ENCODE results near the gene HES5. TPM values are rescaled to one million over a fixed set of nuclear protein-coding genes. Genes with fewer than 3 reads are reported as not detected.

Gene HES5
- total RNA-seq, 1 experiment from 2014 or later = not detected

DNA sequence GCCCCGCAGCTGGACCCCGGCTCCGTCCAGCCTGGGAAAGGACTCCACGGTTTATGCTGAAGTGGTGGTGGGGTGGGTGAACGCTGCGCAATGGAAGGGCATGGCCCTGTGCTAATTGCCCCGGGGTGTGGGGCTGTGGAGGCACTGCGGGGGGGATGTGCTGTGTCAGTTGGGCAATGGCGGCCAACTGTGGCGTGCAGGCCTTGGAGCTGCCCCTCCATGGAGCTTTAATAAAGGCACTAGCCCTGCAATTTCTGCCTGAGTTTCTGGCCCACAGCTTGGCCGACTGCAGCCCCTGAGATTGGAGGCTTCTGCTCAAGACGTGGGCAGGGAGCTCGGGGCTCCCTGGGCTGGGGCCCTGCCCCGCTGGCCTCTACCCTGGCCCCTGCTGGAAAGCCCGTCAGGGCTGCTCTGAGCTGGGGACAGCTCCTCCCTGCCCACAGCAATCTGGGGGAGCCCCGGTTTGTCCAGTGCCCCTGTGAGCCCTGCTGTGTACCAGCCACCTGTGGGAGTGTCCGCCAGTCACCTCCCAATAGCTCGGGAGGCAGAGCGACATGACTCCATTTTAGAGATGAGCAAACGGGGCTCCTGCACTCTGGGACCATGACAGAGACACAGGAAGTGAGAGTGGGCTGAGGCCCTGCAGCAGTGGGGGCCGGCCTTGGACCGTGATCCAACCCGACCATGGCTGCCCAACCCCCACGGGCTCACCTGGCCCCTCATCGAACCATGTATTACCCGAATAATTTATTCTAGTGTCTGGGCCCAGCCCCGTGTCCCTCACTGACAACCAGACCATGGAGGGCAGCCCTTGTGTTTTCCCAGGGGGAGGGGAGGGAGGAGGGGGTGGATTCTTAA lies 17.4 kb upstream of the HES5 start:
- no peak for DNase-seq (ENCODE audit: low read depth)

DNA sequence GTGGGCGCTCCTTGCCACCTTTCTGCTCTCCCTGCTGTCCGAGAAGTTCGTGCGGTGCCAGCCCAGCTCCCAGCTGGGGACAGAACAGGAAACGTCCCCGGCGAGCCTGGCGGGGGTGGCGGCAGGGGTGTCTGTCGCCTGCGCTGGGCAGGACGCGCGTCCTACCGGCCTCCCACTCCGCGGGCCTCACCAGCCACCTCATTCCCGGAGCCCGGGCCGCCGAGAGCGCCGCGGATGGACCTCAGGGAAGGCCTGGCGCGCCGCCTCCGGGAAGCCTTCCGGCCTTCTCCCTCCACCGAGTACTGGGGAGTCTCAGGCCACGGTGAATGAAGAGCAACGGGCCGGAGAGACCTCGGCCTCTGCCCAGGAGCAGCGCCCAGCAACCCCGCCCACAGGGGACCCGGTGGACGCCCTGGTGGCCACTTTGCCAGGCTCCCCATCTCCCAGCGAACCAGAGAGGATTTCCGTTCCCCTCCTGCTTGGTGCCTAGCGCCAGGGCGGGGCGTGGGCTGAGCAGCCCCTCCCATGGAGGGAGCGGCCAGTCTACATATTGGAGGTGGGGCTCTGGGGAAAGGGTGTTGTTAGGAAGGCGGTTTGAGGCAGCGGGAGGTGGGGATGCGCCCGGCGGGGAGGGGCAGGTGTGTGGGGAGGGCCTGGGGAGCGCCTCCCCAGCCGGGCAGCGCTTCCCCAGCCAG lies 16.6 kb upstream of the HES5 start:
- peak; percentile 75 for DNase-seq (ENCODE audit: low read depth)

DNA sequence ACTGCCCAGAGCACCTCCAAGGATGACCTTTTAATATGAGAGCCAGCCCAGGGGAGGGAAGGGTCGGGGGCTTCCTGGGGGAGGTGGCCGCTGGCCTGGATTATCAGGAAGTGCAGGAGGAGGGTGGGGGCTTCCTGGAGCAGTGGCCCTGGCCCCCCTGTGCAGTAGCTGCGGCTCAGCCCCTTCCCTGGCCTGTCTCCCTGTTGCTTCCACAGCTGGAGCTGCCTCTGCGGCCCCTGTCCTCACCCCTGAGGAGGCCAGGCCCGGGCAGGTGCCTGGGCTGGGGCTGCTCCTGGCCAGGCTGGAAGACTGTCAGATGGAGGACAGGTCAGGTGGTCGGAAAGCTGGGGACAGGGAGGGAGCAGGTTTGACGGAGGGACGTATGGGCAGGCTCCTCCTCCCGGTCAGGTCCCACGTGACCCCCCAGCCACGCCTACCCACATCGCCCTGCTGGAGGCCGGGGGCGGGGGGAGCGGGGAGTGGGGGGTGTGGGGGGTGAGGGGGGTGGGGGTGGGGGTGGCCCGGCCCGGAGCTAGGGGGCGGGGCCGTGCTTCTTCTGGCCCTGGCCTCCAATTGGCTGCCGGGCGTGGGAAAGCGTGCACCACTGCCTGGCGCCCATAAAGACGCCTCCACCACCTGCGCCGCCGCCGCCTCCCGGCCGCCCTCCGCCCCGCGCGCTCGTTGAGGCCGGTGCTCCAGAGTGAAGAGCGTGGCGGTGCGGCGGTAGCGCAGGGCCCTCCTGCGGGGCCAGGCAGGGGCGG lies 15.9 kb upstream of the HES5 start:
- peak; percentile 70 for DNase-seq (ENCODE audit: low read depth)

DNA sequence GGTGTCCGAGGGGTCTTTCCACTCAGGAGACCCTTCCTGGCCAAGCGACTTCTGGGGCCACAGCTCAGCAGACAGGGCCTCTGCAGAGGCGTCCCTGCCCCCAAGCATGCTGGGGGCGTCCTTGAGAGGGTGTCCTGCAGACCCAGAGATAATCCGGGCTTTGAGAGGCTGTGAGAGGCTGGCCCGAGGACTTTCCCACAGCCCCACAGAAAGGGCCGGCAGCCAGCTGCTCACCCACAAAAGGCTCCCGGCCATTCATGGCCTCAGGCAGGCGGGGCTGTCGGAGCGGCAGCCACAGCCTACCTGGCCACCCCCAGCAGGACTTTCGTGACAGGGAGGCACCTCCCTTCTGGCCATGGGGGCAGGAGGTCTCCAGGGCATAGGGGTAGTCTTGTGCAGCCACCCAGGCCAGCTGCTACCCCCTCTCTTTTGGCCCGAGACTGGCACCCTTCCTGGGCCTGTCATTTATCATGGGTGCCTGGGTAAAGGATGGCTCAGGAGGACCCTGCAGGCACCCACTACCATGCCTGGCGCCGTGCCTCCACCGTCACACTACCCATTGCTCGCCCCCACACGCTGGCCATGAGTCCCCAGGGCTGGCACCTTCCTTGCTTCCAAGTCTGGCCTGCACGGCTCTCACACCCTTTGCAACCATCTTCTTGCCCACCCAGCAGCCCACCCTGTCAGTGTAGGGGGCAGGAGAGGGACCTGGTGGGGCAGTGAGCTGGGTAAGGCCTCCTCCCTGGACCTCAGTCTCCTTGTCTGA lies 15.0 kb upstream of the HES5 start:
- peak; percentile 57 for DNase-seq (ENCODE audit: low read depth)

DNA sequence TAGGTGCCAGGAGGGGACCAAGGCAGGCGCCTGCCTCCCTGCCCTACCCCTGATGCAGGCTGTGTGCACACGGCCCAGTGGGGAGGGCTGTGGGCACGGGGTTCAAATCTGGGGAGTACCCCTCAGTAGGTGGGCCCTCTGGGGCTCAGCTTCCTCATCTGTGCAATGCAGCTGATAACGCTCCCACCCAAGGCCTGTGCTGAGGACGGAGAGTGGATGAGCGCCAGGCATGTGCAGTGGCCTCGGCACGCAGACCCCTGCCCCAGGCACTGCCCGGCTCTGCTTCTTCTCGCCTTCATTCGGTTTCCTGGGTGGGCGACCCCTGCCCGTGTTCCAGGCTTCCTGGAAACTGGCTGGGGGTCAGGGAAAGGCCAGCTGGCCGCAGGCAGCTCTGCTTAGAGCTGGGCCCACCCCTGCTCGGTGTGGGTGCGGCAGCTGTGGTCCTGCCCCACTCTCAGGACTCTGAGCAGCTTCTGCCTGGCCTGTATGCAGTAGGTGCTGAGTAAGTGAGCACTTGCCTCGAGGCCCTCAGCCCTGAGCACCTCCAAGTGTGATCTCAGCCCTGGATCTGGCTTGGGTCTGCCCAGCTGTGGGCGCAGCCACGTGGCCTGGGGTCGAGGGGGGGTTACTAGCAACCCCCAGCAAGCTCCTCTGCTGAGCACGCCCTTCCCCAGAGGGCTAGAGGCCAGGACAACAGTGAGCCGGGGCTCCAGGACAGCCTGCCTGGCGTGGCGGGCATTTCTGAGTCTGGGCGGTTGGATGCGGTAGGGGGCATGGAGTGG lies 14.2 kb upstream of the HES5 start:
- DNase-seq (ENCODE audit: low read depth) = no peak

DNA sequence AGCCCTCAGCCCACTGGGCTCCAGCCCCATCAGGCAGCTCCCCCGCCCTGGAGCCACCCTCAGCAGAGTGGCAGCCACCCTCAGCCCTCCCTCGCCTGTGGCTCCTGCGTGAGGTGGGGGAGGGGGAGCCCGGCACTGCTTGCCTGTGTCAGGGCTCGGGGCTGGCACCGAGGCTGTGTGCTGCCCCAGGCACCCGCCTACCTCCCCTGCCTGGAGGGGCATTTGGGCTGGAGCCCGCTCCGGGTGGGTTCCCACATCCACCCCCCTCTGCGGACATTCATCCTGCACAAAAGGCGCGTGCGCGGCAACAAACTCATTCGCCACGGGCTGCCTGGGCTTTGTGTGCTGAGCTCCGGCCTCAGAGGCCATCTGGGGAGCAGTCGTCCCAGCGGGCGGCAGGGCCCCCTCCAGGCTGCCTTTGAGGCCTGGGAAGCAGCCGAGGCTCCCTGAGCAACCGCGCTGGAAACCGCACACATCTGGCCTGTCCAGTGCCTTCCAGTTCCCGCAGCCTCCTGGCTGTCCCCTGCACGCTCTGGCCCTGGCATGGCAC lies 13.6 kb upstream of the HES5 start:
- peak; percentile 50 for DNase-seq (ENCODE audit: low read depth)

DNA sequence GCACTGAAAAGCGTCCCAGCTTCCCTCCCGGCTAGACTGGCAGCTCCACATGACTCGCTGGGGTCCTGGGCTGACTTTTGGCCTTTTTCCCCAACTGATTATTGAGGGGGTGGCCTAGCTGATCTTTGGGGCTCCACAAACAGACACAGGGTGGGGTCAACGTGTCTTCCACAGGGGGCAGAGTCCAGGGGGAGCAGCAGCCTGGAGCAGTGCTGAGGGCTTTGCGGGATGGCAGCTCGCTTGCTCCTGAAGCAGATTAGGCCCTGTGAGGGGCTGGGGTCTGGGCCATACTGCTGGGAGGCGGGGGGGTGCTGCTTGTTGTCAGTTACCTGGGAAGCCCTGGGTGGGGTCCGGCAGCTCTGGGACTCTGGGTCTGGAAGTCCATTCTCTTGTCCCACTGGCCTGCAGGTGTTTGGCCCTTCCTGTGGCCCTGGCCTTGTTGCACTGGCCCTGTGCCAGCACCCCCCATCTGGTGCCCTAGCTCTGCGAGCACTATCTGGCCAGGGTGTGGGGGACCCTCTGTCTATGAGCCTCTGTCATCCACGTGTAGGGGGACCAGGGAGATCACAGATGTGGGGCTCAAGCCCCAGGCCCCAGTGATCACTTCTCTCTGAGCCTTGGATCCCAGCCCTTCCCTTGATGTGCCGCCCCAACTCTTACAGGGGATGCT lies 12.3 kb upstream of the HES5 start:
- no peak for DNase-seq (ENCODE audit: low read depth)

DNA sequence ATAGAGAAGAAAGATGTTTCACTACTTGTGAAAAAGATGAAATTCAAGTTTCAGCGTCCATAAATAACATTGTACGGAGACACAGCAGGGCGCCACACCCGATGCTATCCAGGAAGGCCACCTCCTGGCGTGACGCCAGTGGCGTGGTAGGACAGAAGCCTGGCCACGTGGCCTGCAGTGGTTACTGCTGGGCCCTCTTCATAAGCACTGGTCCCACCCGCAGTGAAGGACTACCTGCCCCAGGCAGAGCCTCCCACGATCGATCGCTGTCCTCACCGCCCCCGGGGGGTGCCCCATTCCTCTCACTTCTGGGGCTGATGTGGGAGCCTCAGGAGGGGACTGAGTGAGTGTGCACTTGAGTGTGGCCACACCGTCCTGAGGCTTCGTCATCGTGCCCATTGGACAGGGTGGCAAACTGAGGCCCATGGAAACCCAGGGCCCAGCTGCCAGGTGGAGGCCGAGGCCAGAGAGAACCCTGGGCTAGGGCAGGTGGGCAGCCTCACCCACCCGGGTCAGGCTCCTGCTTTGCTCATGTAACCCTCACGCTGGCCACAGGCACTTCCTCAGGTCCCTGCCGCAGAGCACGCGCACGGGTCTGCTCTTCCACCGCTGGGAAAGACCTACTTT lies 11.7 kb upstream of the HES5 start:
- no peak for DNase-seq (ENCODE audit: low read depth)

DNA sequence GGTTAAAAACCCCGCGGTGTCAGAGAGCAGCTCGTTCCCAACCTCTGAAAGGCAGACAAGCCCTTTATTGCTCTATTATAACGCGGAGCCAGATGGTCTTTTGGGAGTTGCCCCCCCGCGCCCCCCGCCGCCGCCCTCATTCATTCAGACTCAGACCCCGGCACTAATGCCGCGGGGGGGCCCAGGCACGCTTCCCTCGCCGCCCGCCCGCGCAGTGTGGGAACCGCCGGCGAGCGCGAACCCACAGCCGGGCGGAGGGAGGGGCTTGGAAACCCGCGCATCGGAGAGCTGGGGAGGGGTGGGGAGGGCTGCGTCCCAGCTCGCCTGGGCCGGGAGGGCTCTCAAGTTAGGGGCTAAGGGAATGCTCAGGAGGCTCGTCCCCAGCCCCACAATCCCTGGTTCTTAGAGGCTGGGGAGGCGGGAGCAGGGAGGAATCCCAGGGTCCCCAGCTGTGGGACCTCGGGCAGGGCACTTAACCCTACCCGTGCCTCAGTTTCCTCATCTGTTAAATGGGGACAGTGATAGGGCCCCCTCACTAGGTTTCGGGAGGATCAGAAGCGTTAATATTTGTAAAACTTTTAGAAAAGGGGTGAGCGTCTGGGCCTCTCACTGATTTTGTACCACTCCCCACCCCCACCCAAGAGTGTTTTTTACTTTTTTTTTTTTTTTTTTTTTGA lies 10.9 kb upstream of the HES5 start:
- no peak for DNase-seq (ENCODE audit: low read depth)

DNA sequence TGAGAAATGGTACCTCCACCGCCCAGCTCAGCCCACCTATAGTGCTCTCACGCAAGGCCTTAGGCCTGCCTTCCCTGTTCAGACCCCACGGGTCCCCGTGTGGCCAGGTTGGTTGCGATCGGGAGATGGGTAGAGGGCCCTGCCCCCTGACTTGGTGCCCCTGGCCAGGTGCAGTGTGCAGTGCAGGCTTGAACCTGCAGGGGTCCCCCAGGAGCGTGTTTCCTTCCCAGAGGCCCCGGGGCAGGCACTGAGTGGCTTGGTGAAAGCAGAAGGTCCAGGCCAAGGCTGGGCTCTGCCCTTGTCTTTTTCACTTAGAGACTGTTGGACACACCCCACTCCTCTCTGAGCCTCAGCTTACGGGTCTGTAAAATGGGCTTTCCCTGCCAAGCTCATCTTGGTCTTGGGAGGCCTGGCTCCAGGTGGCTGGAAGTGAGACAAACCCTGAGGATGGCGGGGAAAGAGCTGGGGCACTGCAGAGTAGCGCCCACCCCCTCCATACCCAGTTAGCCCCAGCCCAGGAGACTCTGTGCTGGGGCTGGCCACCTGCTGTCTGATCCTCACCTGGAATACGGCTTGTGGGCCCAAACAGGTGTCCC lies 9.3 kb upstream of the HES5 start:
- DNase-seq (ENCODE audit: low read depth) = no peak

DNA sequence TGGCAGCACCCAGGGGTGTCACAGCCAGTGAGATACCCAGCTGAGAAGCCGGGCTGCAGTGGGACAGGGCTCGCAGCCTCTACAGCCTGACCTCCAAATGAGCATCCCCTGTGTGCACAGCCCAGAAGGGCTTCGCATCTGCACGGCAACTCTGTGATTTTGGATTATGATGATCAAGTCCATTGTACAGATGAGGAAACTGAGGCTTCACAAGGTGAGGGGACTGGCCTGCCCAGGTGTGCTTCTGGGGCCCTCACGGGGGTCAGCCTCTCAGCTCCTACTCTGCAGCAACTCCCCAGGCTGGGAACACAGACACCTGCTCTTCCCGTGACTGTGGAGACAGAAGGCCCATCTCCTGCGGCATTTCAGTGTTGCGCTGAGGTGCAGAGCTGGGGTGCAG lies 8.8 kb upstream of the HES5 start:
- DNase-seq (ENCODE audit: low read depth) = no peak

DNA sequence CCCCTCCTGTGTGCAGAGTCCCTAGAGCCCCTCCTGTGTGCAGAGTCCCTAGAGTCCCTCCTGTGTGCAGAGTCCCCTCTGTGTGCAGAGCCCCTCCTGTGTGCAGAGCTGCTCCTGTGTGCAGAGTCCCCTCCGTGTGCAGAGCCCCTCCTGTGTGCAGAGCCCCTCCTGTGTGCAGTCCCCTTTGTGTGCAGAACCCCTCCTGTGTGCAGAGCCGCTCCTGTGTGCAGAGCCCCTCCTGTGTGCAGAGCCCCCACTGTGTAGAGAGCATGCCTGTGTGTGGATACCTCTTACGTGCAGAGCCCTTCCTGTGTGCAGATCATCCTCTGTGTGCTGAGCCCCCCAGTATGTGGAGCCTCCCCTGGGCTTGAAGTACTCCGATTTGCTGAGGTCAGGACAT lies 8.3 kb upstream of the HES5 start:
- no peak for DNase-seq (ENCODE audit: low read depth)

DNA sequence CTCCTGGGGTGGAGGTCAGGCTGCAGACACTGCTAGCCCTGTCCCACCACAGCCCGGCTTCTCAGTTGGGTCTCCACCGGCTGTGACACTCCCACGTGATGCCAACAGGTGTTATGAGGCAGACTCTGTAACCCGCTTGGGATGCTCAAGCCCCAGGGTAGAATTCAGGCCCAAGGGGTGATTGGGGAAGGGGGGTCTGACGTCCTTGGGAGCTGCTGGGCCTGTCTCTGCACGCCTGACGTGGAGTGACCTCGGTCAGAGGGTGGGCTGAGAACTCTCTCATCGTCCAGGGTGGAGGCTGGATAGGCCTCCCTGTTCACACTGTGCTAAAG lies 7.7 kb upstream of the HES5 start:
- DNase-seq (ENCODE audit: low read depth) = no peak

DNA sequence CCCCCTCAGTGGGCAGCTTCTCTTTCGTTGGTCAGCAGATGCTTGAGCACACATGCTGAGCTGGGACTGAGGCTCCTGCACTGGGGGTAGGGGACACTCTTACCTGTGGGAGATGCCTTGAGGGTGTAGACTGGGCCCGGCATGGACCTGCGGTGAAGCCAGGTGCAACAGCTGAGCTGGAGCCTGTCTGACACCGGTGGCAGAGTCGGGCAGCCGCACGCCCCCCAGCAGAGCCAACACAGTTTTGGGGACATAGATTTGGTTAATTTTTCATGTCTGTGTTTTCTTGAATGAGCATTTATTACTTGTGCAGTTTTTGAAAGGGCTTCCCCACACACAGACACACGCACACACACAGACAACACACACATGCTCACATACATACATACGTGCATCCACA lies 5.9 kb upstream of the HES5 start:
- DNase-seq (ENCODE audit: low read depth) = no peak

DNA sequence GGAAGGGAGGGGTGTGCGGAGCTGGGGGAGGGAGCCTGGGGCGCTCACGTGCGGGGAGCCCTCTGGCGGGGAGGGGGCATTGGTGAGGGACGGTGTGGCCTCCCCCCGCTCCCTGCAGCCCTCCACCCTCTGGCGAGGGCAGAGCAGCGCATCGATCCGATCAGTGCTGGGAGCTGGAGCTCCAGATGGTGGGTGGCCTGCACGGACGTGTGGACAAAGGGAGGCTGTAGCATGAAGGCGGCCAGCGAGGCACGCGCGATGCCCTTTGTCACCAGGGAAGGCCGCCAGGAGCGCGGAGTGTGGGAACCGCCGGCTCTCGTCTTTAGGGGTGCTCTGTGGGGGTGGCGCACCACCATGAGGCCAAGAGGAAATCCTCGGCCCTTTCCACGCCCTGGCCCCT lies 5.4 kb upstream of the HES5 start:
- no peak for DNase-seq (ENCODE audit: low read depth)

DNA sequence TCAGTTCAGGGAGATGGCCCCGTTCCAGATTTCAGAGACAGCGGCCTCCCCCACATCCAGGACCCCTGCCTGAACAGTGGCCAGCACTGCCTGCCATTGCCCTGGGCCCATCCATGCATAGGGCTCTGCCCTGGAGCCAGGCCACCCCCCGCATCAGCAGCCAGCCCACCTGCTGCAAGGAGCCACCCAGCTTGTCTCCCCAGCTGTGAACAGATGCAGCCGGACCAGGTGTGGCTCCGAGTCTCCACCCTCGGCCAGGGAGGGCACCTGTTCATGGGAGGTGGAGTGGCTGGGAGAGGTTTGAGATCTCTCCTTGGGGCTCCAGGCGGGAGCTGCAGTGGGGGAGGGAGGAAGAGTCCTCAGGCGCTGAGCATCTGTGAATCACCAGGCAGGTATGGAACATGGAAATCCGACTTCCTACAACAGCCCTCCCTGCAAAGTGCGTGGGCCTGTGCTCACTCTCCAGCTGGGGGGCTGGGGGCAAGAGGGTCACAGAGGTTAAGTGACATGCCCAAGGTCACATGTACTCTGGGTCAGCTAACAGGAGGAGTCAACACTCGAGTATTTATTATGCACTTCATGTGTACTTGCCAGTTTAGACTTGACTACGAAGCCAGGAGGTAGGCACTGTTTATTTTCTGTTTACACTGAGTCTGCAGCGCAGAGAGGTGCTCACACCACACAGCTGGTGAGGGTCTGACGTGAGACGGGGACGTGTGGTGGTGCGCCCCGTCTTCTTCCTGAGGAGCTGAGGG lies 4.8 kb upstream of the HES5 start:
- DNase-seq (ENCODE audit: low read depth) = peak; percentile 74

DNA sequence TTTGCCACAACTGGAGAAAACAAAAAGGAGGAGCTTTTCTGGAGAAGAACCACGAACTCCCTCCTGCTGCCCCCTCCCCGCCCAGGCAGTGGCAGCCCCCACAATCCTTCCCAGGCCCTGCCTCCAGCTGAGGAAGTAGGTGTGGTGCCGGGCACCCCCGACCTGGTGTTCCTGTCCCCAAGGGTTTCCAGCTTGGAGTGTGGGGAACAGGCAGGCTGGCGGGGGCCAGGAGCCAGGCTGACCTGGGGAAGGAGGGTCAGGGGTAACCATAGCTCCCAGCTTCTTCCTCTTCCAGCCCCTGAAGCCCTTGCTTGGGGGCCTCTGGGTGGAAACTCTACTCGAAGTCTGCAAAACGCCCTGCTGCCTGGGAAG lies 4.2 kb upstream of the HES5 start:
- no peak for DNase-seq (ENCODE audit: low read depth)

DNA sequence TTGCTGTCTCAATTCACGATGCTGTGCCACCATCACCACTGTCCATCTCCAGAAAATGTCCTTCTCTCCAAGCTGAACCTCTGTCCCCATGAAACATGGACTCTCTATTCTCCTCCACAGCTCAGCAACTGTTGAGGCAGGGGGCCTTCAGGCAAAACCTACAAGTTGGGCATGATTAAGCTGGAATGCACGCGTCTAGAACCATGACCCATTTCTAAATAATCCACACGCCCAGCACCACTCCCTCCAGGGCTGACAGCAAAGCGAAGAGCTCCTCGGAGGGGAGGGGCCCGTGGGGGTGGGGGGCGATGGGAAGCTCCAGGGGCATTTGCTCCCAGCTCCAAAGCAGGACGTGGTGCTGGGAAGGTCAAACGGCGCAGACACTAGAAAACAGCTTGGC lies 3.3 kb upstream of the HES5 start:
- DNase-seq (ENCODE audit: low read depth) = peak; percentile 70
